Neural cell (in vitro differentiated cells): ENCODE measurements around the gene CPVL.
A peak's percentile ranks its signal among the peaks of the same experiment; 100 is the strongest.

Experiments
- CTCF ChIP-seq: fragments of 450-650 bp; IDR thresholded peaks from 2 replicates; pipeline ENCODE4 v1.5.1; 2014; ENCODE audit warnings: antibody characterized with exemption, mild to moderate bottlenecking, moderate library complexity; ENCODE audit not compliant: poor library complexity, severe bottlenecking
- EZH2 ChIP-seq: fragments of 200-600, 300-800 bp; shearing (Covaris generic), sonication (generic); IDR thresholded peaks from 2 replicates; pipeline ENCODE4 v1.6.1; 2014; ENCODE audit warnings: antibody characterized with exemption, low read length, borderline replicate concordance, mild to moderate bottlenecking; ENCODE audit not compliant: insufficient read depth, poor library complexity, severe bottlenecking
- SMC3 ChIP-seq: fragments of 450-650 bp; conservative IDR thresholded peaks from 2 replicates; pipeline ENCODE4 v1.6.1; 2014; ENCODE audit warnings: antibody characterized with exemption, mild to moderate bottlenecking, moderate library complexity; ENCODE audit not compliant: poor library complexity

GRCh38 chr7:29102558-29103151, 43.7 kb downstream of the CPVL start:
- no peak for TF ChIP-seq EZH2
- TF ChIP-seq CTCF: peak; percentile 56
- TF ChIP-seq SMC3: peak; percentile 68
